NCI-H524 (cell line): ENCODE results near the gene EGLN2.
"Not testable (repeated sequence)": the region's sequence is repeated elsewhere in the genome, so short reads cannot be mapped to it uniquely, and the experiment has no call there.

Experiments used
- DNase-seq, 2 experiments: peaks; one replicate each; lab custom pipeline; 2025; lab: John Stamatoyannopoulos, UW

Gene EGLN2

DNA sequence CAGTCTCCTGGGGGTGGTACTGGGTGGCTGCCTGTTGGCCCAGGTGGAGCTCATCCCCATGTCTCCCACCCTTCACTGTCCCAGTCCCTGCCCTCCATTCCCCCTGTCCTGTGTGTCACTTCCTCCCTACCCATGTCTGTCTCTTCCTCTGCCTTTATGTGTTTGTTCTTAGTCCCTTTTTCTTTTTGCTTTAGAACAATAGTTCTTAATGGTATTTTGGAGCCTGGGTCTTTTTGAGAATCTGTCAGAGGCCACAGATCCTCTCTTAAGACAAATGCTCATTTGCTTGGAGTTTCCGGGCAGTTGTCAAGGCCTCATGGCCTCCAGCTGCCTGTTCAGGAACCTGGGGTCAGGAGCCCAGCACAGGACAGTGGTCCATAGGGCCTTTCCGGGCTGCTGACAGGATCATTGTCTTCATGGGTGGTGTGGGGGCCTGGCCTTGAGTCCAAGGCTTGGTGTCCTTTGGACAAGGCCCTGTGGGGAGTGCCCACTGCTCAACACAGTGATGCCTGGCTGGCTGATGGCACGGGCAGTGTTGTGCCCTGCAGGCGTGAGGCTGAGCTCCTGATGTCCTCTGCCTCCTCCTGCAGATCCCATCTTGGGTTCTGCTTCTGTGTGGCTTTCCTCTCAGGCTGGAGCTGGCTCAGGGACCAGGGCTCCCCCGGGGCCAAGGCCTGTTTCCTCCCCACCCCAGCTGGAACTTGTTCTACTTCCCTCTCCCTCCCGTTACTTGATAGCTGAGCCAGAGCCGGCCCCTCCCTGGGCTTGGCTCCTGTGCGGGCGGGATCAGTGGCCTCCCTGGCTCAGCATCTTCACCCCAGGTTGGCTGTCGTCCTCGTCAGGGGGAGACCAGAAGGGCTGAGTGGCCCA, 3.5 kb downstream of the EGLN2 start:
- DNase-seq, result no peak

DNA sequence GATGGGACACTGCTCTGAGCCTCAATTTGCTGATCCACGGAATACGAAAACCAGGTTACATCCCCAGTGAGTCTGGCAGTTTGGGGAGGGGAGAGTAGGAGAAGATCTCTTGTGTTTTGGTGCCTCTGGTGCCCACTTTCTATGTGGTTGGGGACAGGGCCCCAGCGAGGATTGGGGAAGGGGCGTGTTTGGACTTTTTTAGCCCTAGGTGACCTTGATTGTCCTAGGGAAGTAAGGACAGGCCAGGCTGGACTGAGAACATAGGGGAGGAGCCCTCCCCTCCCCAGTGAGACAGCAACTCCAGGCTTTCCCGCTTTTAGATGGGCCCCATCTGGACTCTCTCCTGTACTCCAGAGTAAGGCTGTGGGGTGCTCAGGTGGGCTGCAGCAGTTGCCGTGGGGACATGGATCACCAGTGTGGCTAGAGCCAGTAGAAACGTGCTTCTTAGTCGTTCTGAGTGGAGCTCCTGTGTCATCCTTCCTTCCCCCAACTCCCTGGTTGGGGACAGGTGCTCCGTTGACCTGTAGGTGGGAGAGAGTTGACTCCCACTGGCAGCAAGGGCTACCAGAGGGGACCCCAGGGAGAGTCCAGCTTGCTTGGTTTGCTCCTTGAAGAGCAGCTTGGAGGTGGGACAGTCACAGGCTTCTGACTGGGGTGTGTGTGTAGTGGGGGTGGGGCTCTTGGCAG, 4.3 kb downstream of the EGLN2 start:
- no peak for DNase-seq

DNA sequence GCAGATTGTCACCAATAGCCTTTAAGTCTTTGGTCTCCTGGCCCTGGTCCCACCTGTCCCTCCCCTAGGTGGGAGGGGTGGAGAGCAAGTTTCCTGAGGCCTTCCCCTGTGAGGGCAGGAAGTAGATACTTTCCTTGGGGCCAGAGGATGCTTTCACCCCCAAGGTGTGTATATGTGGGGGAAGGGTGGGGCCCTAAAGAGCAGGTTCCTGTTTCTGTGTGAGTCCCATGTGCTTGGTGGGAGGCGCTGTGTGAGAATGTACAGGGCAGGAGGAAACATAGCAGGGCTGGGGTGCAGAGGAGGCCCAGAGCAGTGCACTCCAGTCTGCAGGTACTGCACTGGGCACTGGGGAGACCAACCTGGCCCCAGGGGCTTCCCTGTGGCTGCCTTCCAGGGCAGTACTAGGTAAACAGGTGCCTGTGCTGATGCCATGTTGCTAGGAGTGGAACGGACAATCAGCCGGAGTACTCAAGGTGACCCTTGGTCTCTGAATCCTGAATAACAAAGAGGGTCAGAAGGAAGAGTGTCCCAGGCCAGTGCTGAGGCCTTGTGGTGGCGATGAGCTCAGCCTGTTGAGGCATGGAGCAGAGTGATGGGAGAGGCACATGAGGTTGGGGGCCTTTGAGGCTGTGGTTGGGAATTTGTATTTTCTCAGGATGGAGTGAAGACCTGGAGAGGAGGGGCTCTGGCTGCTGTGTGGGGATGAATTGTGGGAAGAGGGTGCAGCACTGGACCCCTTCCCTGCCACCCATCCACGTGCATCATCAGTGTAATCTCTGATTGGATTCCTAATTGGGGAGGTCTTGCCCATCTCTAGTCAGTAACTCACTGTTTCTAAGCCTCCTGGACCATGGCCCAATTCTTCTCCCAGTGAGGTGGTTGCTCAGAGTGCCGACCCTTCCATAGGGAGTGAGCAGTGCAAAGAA, 5.1 kb downstream of the EGLN2 start:
- DNase-seq, result no peak

DNA sequence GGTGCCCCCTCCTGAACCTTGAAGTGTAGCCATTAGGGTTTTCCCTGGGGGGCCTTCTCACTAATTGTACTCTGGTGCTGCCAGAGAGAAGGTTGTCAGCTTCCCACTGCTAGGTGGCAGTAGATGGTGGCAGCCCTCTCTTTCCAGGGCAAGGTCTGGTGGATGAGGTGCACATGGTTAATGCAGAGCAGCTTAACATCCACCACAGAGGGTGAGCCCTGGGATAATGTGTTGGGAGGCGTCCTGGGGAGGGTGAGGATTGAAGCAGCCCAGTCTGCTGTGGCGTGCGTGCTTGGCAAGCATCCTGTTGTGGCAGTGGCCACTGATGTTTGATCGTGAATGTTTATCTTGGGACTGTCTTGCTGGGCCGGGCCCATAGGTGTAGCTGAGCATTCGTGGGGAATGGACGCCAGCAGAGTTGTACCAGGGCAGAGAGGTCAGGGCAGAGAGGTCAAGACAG, 5.8 kb downstream of the EGLN2 start:
- DNase-seq, result no peak

DNA sequence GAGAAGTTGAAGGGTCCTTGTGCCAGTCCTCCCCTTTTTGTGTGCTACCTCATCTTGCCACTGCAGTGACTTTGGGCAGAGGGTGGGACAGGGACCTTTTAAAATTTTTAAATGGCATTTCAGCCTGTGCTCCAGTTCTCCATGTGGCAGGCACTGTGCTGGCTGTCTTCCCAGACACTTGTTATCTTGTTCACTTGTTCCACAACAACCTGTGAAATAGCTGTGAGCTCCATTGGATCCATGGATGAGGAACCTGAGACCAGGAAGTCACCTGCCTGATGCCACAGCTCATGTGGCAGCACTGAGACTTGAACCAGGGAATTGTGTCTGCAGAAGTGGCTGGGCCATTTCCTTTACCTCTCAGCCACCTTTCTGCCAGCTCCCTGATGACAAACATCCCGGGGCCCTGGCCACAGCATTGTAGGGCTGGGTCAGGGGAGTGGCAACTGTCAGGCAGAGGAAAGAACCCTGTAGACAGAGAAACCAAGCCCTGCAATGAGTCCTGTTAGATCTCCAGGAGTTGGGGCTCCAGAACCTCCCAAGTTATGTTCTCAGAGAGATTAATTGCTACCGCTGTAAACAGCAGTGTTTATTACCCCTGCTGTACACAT, 6.4 kb downstream of the EGLN2 start:
- DNase-seq, result no peak

DNA sequence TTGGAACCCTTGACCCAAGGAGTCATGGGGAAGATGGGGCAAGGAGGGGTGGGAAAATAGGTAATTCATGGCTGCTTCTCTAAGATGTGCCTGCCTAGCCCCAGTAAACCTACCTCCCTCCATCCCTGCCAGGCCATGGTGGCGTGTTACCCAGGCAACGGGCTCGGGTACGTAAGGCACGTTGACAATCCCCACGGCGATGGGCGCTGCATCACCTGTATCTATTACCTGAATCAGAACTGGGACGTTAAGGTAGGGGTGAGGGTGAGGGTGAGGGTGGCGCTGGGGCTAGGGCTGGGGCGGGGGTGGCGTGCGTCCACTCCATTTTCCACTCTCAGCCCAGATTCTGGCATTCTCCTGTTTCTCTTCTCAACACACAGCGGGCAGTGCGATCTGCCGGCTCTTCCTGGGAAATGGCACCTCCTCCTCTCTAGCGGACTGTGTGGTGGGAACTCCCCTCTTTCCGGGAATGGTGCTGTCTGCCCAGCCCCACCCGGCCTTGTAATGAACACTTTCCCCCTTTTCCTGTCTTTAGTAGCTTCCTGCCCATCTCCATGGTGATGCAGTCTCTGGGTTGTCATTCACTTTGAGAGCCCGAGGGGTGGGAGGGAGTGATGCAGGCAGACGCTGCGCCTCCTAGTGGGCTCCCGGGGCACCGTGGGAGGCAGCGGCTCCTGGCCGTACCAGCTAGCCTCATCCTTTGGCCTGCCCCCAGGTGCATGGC, 7.6 kb downstream of the EGLN2 start:
- peak in 1 of 2 experiments; percentile 47 for DNase-seq

DNA sequence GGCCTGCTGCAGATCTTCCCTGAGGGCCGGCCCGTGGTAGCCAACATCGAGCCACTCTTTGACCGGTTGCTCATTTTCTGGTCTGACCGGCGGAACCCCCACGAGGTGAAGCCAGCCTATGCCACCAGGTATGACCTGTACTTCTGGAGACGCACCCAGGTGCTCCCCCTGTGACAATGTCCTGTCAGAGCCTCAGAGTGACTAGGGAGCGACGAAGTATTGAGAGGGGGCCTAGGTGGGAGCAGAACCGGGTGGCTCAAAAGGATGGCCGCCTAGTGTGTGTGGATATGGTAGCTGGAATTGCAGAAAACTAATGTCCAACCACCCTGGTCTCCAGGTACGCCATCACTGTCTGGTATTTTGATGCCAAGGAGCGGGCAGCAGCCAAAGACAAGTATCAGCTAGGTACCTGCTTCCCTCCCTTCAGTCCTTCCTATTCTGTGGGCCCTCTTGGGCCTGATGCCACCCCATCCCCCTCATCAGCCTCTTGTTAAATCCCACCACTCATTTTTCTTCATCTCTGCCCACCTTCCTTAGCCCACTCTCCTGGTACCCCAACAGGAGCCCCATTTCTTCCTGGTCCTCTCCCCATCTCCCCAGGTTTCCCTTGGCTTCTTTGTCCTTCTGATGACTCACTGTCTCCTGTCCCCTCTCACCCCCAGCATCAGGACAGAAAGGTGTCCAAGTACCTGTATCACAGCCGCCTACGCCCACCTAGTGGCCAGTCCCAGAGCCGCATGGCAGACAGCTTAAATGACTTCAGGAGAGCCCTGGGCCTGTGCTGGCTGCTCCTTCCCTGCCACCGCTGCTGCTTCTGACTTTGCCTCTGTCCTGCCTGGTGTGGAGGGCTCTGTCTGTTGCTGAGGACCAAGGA, 8.4 kb downstream of the EGLN2 start:
- no peak for DNase-seq

DNA sequence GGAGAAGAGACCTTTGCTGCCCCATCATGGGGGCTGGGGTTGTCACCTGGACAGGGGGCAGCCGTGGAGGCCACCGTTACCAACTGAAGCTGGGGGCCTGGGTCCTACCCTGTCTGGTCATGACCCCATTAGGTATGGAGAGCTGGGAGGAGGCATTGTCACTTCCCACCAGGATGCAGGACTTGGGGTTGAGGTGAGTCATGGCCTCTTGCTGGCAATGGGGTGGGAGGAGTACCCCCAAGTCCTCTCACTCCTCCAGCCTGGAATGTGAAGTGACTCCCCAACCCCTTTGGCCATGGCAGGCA, 9.0 kb downstream of the EGLN2 start:
- no peak for DNase-seq

DNA sequence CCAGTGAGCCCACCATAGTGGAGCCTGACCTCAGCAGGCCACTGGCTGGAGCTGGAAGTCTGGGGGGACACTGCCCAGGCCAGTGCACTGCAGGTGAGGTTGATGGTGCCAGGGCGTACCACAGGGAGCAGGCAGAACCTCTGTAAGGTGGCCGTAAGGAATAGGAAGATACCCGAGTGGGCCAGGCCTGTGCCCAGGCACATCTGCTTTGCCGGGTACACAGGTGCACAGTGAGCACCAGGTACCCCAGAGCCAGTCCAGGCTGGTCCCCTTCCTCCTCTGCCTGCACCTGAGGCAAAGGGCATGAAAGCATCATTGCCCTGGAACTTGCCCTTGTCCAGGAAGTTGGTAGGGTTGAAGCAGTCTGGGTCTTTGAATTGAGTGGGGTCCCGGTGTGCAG, 9.5 kb downstream of the EGLN2 start:
- DNase-seq, result no peak

DNA sequence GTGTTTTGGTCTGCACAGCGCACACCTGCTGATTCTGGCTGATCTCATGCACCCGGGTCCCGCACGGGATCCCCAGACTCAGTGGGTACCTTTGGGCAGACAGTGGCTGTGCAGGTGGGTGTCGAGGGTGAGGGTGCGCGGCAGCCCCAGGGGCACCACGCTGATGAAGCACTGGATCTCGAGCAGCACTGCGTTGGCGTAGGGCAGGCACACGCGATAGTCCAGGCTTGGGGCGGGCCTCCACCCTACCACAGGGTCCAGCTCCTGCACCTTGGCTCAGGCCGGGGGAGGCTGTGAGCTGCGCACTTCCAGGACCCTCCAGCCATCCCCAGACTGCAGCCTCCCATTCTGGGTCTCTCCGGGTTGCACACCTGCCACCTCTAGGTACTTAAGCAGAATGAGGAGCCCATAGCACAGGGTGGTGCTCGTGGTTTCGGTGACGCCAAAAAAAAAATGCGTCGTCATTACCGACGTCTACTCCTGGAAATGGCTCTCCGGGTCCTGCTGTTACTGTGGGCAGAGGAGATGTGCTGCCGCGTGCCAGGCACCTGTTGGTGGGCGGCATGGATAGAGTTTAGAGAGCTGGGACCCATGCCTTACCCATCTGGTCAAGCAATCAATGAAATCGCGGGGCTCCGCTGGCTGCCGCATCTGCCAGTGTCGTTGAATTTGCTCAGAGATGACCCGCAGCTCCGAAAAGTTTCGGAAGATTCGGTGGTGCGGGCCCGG, 10.5 kb downstream of the EGLN2 start:
- DNase-seq, result no peak

DNA sequence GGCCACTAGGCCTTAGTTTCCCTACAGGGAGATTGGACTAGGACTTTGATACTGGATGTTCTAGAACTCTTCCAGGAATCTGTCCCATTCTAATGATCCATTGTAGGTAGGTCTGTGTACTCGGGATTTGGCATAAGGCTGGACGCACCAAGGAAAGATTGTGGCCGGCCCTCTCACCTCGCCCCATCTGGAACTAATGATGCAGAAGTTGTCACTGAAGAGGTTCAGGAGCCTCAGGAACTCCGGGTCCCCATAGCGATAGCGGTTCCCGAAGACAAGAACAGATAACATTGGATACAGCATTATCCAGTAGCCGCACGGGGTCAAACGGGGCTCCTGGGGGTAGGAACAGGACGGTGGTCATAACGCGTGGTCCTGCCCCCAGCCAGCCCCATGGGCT, 11.2 kb downstream of the EGLN2 start:
- DNase-seq, result no peak

DNA sequence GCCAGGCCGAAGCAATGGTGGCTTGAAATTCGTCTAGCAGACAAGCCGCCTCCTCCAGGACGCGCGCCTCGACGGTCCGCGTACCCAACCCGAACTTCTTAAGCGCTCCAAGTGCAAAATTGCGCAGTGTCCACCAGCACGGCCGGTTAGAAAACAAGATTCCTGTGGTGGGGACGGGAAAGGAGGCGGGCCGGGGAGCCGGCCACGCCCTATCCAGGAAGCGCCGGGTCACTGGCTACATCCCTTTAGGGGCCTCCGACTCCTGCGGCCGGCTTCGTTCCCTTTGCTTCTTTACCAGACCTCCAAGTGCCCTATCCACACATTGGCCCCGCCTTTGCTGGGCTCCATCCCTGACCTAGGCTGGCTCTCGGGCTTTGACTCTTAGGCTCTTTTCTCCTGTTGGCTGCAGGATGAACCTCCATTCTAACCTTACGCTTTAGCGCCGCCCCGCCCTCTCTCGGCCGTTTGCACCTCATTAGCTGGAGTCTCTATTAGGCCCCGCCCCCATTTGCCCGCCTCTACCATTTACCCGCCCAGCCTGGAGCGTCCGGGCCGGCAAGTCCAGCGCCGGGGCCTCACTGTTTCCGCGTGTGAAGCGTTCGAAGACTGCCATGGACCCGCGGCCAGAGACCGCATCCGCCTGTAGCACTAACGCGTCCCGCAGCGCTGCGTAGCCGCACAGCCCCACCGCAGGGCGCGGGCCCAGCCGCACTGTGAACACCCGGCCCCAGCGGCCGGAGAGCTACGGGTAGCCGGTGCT, 11.8 kb downstream of the EGLN2 start:
- DNase-seq, result peak in 1 of 2 experiments; percentile 30

DNA sequence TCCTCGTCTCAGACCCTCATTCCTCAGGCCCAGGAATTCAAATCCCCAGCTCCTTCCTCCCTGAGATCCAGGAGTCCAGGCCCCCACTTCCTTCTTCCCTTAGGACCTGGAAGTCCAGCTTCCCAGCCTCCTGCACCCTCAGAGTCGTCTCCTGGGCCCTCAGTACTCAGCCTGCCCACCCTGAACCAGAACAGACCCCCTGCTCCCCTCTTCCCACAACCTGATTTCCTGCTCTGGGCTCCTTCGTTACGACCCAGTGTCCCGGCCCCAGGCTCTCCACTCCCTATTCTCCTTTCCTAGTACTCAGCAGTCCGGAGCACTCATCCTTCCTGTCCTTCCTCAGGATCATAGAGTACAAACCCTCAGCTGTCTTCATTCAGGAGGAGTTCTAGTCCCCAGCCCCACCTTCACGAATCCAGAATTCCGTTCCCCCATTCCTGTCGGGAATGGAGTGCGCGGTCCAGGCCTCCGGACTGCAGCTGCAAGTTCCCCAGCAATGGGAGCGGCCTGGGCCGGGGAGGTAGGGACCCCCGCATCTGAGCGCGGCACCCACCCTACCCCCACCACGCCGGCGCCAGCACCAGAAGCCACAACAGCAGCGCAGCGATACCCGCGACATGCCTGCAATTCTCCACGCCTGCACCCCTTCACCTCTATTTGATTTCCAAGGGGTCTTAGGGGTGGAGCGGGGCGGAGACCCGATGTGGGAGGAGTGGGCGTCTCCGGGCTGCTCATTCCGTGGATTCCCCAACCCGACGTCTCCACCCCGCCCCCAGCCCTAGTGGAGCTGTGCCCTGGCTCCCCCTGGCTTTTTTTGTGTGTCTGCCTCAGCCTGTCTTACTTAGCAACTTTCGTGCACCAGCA, 12.7 kb downstream of the EGLN2 start:
- no peak for DNase-seq

DNA sequence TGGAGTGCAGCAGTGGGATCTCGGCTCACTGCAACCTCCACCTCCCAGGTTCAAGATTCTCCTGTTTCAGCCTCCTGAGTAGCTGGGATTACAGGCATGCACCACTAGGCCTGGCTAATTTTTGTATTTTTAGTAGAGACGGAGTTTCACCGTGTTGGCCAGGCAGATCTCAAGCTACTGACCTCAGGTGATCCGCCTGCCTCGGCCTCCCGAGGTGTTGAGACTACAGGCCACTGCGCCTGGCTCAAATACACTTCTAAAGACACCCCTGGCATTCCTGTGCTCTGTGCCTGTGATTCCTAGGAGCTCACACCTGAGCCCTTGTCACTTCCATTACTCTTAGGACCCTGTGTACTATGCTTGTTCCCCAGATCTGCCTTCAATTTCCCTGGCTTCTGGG, 13.6 kb downstream of the EGLN2 start:
- DNase-seq, result not testable (repeated sequence)

DNA sequence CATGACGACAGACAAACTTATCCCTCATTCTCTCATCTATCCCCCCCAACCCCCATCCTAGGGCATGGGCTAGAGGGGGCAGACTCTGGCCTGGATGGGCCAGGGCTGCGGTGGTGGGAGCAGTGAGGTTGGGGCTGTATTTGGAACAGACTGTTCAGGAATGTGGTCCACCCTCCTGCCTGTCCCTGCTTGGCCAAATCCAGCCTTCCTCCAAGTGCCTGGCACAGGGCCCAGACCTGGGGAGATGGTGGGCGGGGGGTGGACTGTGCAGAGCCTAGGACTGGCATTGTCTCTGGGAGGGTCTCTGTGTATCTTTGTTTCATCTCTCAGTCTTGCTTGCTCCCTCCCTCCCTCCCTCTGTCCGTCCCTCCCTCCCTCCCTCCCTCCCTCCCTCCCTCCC, 14.2 kb downstream of the EGLN2 start:
- DNase-seq, result no peak

DNA sequence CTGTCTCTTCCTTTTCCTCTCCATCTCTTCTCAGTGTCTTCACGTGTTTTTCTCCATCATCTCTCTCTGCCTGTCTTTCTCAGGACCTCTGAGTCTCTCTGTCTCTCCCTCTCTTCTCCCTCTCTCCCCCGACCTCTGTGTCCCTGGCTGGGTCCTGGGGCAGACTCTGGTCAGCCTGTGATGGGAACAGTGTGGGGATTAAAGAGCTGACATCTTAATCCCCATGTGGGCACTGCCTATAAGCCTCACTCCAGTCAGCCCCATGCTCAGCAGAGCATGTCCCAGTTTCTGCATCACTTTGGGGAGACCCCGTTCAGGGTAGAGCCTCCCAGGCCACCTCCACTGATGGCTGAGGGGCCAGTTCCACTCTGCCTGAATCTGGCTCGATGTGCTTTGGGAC, 16.2 kb downstream of the EGLN2 start:
- DNase-seq, result peak in 1 of 2 experiments; percentile 41

DNA sequence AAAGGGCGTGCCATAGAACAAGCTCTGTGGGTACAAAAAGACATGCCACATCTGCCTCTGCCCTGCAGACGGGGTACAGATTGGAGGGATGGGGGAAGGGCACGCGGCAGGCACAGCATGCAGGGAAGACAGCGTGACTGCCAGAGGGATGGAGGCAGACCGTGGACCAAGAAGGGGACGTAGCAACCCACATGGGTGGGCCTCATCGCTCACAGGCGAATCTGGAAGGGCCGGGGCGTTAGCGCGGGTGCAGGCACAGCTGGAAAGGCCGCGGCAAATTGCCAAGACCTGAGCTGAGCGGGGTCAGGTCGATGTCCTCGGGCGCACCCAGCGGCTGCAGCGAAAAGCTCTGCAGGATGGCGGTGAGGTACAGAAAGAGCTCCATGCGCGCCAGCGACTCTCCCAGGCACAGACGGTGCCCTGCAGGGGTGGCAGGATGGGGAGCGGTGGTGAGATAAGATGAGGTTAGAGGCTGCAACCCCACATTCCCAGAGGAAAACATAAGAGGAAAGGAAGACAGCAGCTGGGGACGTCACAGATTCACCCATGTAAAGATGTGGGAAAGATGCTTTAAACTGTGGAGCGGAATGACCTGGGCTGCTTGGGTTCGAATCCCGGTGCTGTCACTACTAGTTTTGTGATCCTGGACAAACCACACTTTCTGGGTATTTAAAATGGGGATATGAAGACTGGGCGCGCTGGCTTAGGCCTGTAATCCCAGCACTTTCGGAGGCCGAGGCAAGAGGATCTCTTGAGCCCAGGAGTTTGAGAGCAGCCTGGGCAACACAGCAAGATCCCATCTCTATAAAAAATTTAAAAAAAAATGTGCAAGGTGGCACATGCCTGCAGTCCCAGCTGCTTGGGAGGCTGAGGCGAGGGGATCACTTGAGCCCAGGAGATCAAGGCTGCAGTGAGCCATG, 19.7 kb downstream of the EGLN2 start:
- peak; percentile 47 to 77 for DNase-seq
